Panc1 (cell line): ENCODE measurements around the gene MRPL20. TPM values are rescaled to one million over a fixed set of nuclear protein-coding genes. Genes with fewer than 3 reads are reported as not detected.

Experiments used
- ATAC-seq: fragments of 200-7000 bp; cut with Tn5 transposase; 2 replicates; pipeline ENCODE4 v1.9.1; 2020; ENCODE audit warnings: mild to moderate bottlenecking, moderate library complexity
- BruUV-seq: library from RNA; stranded (reverse); fragments of 400-500 nt; replicated peaks from 2 replicates; lab custom pipeline; 2021; lab: Mats Ljungman, UMichigan
- CTCF ChIA-PET: fragments of 300-600 bp; sonication (Branson Sonifier 250); formaldehyde crosslinking; loops from one replicate; lab custom pipeline; 2022; ENCODE audit warnings: antibody characterized with exemption; lab: Charles Lee
- POLR2A ChIA-PET: fragments of 300-600 bp; sonication (Branson Sonifier 250); formaldehyde crosslinking; loops from one replicate; lab custom pipeline; 2022; ENCODE audit warnings: antibody characterized with exemption; lab: Charles Lee
- DNase-seq: peaks from one replicate; pipeline ENCODE4 v3.0.0-alpha.2; 2010; ENCODE audit warnings: low read depth, low spot score
- H3K27ac ChIP-seq: 2 replicates; pipeline ENCODE4 v1.5.1; 2011; ENCODE audit warnings: mild to moderate bottlenecking, low read length, inconsistent platforms
- H3K27me3 ChIP-seq: fragments of 200-500 bp; sonication (Bioruptor generic); 2 replicates; pipeline ENCODE4 v1.6.0; 2014; ENCODE audit warnings: low read length, inconsistent platforms; ENCODE audit not compliant: control insufficient read depth, insufficient read depth
- H3K36me3 ChIP-seq: fragments of 200-500 bp; sonication (Bioruptor generic); 2 replicates; pipeline ENCODE4 v1.5.1; 2014; ENCODE audit warnings: inconsistent platforms, mild to moderate bottlenecking, low read length, moderate library complexity; ENCODE audit not compliant: control insufficient read depth, insufficient read depth
- H3K4me1 ChIP-seq: 2 replicates; pipeline ENCODE4 v1.5.1; 2011; ENCODE audit warnings: inconsistent platforms, mild to moderate bottlenecking, low read length, moderate library complexity; ENCODE audit not compliant: control insufficient read depth, insufficient read depth
- H3K4me3 ChIP-seq, 2 experiments: 2 replicates each; pipeline ENCODE4 v1.5.1; 2011 to 2012; ENCODE audit warnings: low read depth in 2 of 2, low read length in 2 of 2, mild to moderate bottlenecking in 2 of 2, inconsistent platforms in 1 of 2, moderate library complexity in 1 of 2
- H3K9me3 ChIP-seq: fragments of 200-500 bp; sonication (Bioruptor generic); 2 replicates; pipeline ENCODE4 v1.5.1; 2014; ENCODE audit warnings: low read depth, mild to moderate bottlenecking, inconsistent platforms, low read length, moderate library complexity; ENCODE audit not compliant: control insufficient read depth, insufficient read depth
- POLR2AphosphoS5 ChIP-seq: IDR thresholded peaks from 2 replicates; pipeline ENCODE4 v1.6.1; 2012; ENCODE audit warnings: mild to moderate bottlenecking, low read depth, low read length, moderate library complexity
- SIN3A ChIP-seq: IDR thresholded peaks from 2 replicates; pipeline ENCODE4 v1.6.1; 2012; ENCODE audit warnings: low read depth, mild to moderate bottlenecking, low read length, moderate library complexity, borderline replicate concordance; ENCODE audit not compliant: insufficient read depth
- TCF7L2 ChIP-seq: IDR thresholded peaks from 2 replicates; pipeline ENCODE4 v1.6.1; 2011; ENCODE audit warnings: mild to moderate bottlenecking, low read depth, low read length, inconsistent platforms
- in situ Hi-C: cut with HindIII; loops from 2 replicates; pipeline ENCODE4 v1.10.0; 2016; ENCODE audit warnings: low sequenced_read_pairs, low pct_unique_long_range_greater_than_20kb
- intact Hi-C: fragments of 100-400 bp; cut with micrococcal nuclease; formaldehyde crosslinking; loops from one replicate; pipeline ENCODE4 v1.10.0; 2022; ENCODE audit not compliant: unreplicated experiment
- total RNA-seq: library from RNA; stranded (reverse); gene quantifications from one replicate; pipeline ENCODE4 v1.2.1, GENCODE V29; 2021; ENCODE audit not compliant: unreplicated experiment
- TF ChIP-seq, protein P1 (sequence below): fragments of 450-650 bp; IDR thresholded peaks from 2 replicates; pipeline ENCODE4 v1.5.1; 2017; ENCODE audit warnings: mild to moderate bottlenecking
- TF ChIP-seq, protein P2 (sequence below), 2 experiments: IDR thresholded peaks; 2 replicates each; pipeline ENCODE4 v1.6.1; 2011 to 2012; ENCODE audit warnings: low read depth in 2 of 2, control low read depth in 1 of 2, low read length in 1 of 2, mild to moderate bottlenecking in 1 of 2, moderate library complexity in 1 of 2; ENCODE audit not compliant: insufficient read depth in 1 of 2

The MRPL20 gene
- total RNA-seq, 1 experiment from 2014 or later, result 196 TPM

DNA sequence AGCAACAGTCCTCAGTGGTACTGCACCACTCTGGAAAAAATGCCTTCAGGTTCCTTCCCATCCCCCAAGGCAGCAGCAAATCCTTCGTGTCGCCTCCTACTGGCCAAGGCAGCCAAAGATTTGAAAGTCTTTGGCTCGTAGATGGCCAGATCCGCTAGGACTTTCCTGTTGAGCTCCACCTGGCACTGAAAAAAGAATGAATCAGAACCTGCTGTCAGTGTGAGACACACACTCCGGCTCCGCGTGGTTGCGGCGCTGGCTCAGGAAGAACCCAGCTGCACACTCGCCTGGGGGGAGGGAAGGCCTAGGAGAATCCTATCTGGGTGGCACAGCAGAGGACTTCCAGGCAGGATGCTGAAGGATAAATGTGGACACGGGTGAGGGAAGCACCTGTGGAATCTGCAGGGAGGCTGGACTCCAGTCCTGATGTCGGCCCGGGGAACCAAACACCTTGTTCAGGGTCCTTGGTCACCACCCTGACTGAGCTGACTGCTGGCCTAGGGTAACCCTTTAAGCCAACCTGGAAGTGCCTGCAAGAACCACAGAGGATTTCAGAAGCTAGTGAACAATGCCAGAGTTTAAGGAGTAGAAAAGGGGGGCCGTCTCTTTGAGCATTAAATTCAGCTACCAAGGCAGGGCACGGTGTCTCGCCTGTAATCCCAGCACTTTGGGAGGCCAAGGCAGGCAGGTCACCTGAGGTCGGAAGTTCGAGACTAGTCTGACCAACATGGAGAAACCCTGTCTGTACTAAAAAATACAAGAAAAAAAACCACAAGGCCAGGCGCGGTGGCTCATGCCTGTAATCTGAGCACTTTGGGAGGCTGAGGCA, 4.8 kb downstream of the MRPL20 start:
- BruUV-seq, result no TSS peak
- ATAC-seq, result peak; percentile 41
- Histone ChIP-seq H3K9me3 (no peaks in the 10 kb centered on the region), H3K4me1 (peaks cover 55% of the 10 kb centered on the region), H3K27me3 (no peaks in the 10 kb centered on the region), H3K36me3 (peaks cover 16% of the 10 kb centered on the region), H3K4me3 (peak overlapping the region in 1 of 2 experiments; percentile 23; a peak in 2 of 4 replicates), H3K27ac (peak overlapping the region; percentile 98)
- ChIA-PET CTCF (interaction anchor here (0.7 to 1.5 kb wide), 3 partner anchors 29 to 106 kb away, joined by 3 to 11 read pairs (median 5); no protein-coding TSS in a partner anchor), POLR2A (interaction anchor here (1.0 kb wide), 1 partner anchor 29 kb away, joined by 3 read pairs; no protein-coding TSS in a partner anchor)
- DNase-seq, result peak; percentile 68
- intact Hi-C loops, result loop anchor here (5.0 kb wide), 1 partner anchor 35 kb away; the partner anchor contains the start of gene VWA1
- in situ Hi-C loops, result no loop called here
- no peak for TF ChIP-seq POLR2AphosphoS5
- TF ChIP-seq TCF7L2, result no peak
- TF ChIP-seq SIN3A, result 0 out of 2 replicates have a peak, but pooled peaks have one; percentile 19
- TF ChIP-seq, protein P1, sequence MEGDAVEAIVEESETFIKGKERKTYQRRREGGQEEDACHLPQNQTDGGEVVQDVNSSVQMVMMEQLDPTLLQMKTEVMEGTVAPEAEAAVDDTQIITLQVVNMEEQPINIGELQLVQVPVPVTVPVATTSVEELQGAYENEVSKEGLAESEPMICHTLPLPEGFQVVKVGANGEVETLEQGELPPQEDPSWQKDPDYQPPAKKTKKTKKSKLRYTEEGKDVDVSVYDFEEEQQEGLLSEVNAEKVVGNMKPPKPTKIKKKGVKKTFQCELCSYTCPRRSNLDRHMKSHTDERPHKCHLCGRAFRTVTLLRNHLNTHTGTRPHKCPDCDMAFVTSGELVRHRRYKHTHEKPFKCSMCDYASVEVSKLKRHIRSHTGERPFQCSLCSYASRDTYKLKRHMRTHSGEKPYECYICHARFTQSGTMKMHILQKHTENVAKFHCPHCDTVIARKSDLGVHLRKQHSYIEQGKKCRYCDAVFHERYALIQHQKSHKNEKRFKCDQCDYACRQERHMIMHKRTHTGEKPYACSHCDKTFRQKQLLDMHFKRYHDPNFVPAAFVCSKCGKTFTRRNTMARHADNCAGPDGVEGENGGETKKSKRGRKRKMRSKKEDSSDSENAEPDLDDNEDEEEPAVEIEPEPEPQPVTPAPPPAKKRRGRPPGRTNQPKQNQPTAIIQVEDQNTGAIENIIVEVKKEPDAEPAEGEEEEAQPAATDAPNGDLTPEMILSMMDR, result peak; percentile 92
- TF ChIP-seq, protein P2, sequence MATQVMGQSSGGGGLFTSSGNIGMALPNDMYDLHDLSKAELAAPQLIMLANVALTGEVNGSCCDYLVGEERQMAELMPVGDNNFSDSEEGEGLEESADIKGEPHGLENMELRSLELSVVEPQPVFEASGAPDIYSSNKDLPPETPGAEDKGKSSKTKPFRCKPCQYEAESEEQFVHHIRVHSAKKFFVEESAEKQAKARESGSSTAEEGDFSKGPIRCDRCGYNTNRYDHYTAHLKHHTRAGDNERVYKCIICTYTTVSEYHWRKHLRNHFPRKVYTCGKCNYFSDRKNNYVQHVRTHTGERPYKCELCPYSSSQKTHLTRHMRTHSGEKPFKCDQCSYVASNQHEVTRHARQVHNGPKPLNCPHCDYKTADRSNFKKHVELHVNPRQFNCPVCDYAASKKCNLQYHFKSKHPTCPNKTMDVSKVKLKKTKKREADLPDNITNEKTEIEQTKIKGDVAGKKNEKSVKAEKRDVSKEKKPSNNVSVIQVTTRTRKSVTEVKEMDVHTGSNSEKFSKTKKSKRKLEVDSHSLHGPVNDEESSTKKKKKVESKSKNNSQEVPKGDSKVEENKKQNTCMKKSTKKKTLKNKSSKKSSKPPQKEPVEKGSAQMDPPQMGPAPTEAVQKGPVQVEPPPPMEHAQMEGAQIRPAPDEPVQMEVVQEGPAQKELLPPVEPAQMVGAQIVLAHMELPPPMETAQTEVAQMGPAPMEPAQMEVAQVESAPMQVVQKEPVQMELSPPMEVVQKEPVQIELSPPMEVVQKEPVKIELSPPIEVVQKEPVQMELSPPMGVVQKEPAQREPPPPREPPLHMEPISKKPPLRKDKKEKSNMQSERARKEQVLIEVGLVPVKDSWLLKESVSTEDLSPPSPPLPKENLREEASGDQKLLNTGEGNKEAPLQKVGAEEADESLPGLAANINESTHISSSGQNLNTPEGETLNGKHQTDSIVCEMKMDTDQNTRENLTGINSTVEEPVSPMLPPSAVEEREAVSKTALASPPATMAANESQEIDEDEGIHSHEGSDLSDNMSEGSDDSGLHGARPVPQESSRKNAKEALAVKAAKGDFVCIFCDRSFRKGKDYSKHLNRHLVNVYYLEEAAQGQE (IDR thresholded peaks at IDR 0.05; ENCODE audit: insufficient read depth in 1 of 2, low read depth in 2 of 2, low read length in 1 of 2), result no peak

DNA sequence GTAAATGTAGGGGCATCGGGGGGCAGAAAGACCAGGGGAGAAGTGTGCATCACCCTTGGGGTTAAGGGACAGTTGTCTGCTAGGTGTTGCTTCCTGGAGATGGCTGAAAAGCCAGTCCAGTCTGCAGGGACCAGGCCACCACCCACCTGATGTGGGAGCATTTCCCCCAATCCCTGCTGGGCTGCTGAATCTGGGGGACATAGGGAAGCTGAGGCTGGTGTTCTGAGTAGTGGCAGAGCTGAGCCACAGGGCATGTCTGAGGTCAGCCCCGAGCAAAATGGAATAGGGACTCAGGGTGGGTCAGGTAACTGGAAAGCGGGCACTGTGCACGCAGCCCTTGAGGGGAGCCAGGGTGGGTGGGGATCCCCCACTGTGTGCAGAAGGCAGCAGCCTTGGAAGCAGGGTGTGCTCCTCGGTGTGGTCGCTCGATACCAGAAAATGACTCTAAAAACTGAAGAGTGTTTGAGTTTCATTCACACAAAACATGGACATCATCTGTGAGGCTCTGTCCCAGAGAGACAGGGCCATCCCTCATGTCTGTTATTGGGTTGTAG, 5.6 kb downstream of the MRPL20 start:
- POLR2A ChIA-PET, result no interaction called here
- TF ChIP-seq TCF7L2, result no peak
- peak; percentile 35 for TF ChIP-seq POLR2AphosphoS5
- TF ChIP-seq SIN3A, result 0 out of 2 replicates have a peak, but pooled peaks have one; percentile 39
- TF ChIP-seq, protein P2 (IDR thresholded peaks at IDR 0.05; ENCODE audit: insufficient read depth in 1 of 2, low read depth in 2 of 2, low read length in 1 of 2), result no peak
- TF ChIP-seq, protein P1, result no peak

More for the DNA sequence above, 5.6 kb downstream of the MRPL20 start:
- BruUV-seq, result no TSS peak
- H3K36me3 ChIP-seq, result peaks cover 13% of the 10 kb centered on the region
- intact Hi-C loops, result loop anchor here (5.0 kb wide), 1 partner anchor 36 kb away; the partner anchor contains the start of gene VWA1
- H3K27me3 ChIP-seq, result no peaks in the 10 kb centered on the region
- DNase-seq (no peak), ATAC-seq (peak; percentile 3)
- in situ Hi-C loops, result no loop called here
- peaks cover 58% of the 10 kb centered on the region for H3K4me1 ChIP-seq
- CTCF ChIA-PET, result interaction anchor here (1.4 to 1.5 kb wide), 2 partner anchors 30 to 40 kb away, joined by 3 to 11 read pairs; no protein-coding TSS in a partner anchor
- no peaks in the 10 kb centered on the region for H3K9me3 ChIP-seq
- peak overlapping the region; percentile 93 to 94 for H3K4me3 ChIP-seq
- peak overlapping the region; percentile 98 for H3K27ac ChIP-seq
